ENCODE data around the gene ADAMTS15. TPM values are rescaled to one million over a fixed set of nuclear protein-coding genes. Genes with fewer than 3 reads are reported as not detected.

ADAMTS15 gene
- total RNA-seq, 1 donor: 4.3 TPM

DNA sequence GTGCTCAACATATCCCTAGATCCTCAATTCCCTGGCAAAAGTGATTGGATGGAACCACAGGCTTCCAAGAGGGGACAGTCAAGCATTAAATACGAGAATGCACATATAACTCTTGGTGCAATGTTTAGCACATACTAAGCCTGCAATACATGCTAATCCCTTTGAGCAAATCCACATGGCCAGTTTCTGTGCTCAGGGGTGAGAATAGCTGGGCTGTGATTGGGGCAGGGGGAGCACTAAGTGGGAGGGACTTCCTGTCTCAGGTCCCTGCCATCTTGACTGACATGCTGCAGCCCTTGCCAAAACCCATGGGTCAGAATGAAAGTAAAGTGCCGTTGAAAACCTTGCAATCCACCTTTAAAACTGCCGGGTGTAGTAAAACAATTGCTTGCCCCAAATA is 2.7 kb upstream of the ADAMTS15 start:
- no peak overlapping the region for H3K4me3 ChIP-seq (ENCODE audit: insufficient read depth, low read length)
- peaks cover 16% of the 10 kb centered on the region for H3K27me3 ChIP-seq (ENCODE audit: insufficient read depth, low read length)
- no peak overlapping the region for H3K27ac ChIP-seq (ENCODE audit: low read depth, low read length)
- no peaks in the 10 kb centered on the region for H3K9me3 ChIP-seq (ENCODE audit: low read depth, low read length)
- H3K4me2 ChIP-seq (ENCODE audit: insufficient read depth, low read length): no peak overlapping the region
- H3K79me2 ChIP-seq (ENCODE audit: insufficient read depth, low read length): no peaks in the 10 kb centered on the region
- H2AFZ ChIP-seq (ENCODE audit: low read length): no peak overlapping the region
- no peaks in the 10 kb centered on the region for H3K36me3 ChIP-seq (ENCODE audit: insufficient read depth, low read length)
- DNase-seq (ENCODE audit: insufficient read length, low spot score, missing footprints): no peak
- TF ChIP-seq, protein P1, sequence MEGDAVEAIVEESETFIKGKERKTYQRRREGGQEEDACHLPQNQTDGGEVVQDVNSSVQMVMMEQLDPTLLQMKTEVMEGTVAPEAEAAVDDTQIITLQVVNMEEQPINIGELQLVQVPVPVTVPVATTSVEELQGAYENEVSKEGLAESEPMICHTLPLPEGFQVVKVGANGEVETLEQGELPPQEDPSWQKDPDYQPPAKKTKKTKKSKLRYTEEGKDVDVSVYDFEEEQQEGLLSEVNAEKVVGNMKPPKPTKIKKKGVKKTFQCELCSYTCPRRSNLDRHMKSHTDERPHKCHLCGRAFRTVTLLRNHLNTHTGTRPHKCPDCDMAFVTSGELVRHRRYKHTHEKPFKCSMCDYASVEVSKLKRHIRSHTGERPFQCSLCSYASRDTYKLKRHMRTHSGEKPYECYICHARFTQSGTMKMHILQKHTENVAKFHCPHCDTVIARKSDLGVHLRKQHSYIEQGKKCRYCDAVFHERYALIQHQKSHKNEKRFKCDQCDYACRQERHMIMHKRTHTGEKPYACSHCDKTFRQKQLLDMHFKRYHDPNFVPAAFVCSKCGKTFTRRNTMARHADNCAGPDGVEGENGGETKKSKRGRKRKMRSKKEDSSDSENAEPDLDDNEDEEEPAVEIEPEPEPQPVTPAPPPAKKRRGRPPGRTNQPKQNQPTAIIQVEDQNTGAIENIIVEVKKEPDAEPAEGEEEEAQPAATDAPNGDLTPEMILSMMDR (IDR thresholded peaks at IDR 0.05; ENCODE audit: extremely low read depth, low read depth, low read length): no peak
- H3K4me1 ChIP-seq (ENCODE audit: insufficient read depth, low read length): peaks cover 24% of the 10 kb centered on the region
- peaks cover 3% of the 10 kb centered on the region for H4K20me1 ChIP-seq (ENCODE audit: insufficient read depth, low read length)

- H3K9me3 ChIP-seq (ENCODE audit: low read depth, low read length): no peaks in the 10 kb centered on the region
- DNase-seq (ENCODE audit: insufficient read length, low spot score, missing footprints): peak; percentile 9
- TF ChIP-seq, protein P1 (IDR thresholded peaks at IDR 0.05; ENCODE audit: extremely low read depth, low read depth, low read length): no peak
- peak overlapping the region; percentile 78 for H3K4me3 ChIP-seq (ENCODE audit: insufficient read depth, low read length)
- H3K36me3 ChIP-seq (ENCODE audit: insufficient read depth, low read length): no peaks in the 10 kb centered on the region
- no peak overlapping the region for H3K27ac ChIP-seq (ENCODE audit: low read depth, low read length)
- no peaks in the 10 kb centered on the region for H3K79me2 ChIP-seq (ENCODE audit: insufficient read depth, low read length)
- peak overlapping the region; percentile 85 for H2AFZ ChIP-seq (ENCODE audit: low read length)
- peaks cover 16% of the 10 kb centered on the region for H3K27me3 ChIP-seq (ENCODE audit: insufficient read depth, low read length)
- H3K4me1 ChIP-seq (ENCODE audit: insufficient read depth, low read length): peaks cover 22% of the 10 kb centered on the region
- H4K20me1 ChIP-seq (ENCODE audit: insufficient read depth, low read length): peaks cover 3% of the 10 kb centered on the region
- H3K4me2 ChIP-seq (ENCODE audit: insufficient read depth, low read length): peak overlapping the region; percentile 87
Measured at GRCh38 chr11:130448039-130448415, 418 bp upstream of the ADAMTS15 start.

DNA sequence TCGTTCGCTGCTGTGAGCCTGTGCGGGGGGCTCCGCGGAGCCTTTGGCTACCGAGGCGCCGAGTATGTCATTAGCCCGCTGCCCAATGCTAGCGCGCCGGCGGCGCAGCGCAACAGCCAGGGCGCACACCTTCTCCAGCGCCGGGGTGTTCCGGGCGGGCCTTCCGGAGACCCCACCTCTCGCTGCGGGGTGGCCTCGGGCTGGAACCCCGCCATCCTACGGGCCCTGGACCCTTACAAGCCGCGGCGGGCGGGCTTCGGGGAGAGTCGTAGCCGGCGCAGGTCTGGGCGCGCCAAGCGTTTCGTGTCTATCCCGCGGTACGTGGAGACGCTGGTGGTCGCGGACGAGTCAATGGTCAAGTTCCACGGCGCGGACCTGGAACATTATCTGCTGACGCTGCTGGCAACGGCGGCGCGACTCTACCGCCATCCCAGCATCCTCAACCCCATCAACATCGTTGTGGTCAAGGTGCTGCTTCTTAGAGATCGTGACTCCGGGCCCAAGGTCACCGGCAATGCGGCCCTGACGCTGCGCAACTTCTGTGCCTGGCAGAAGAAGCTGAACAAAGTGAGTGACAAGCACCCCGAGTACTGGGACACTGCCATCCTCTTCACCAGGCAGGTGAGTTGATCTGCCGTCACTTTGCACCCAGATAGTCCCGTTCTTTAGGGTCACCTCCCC is 1.0 kb downstream of the ADAMTS15 start:
- H2AFZ ChIP-seq (ENCODE audit: low read length): peak overlapping the region; percentile 85
- TF ChIP-seq, protein P1 (IDR thresholded peaks at IDR 0.05; ENCODE audit: extremely low read depth, low read depth, low read length): no peak
- H3K27me3 ChIP-seq (ENCODE audit: insufficient read depth, low read length): peaks cover 16% of the 10 kb centered on the region
- no peaks in the 10 kb centered on the region for H3K36me3 ChIP-seq (ENCODE audit: insufficient read depth, low read length)
- H3K4me2 ChIP-seq (ENCODE audit: insufficient read depth, low read length): peak overlapping the region; percentile 87
- H3K4me1 ChIP-seq (ENCODE audit: insufficient read depth, low read length): peaks cover 21% of the 10 kb centered on the region
- H3K27ac ChIP-seq (ENCODE audit: low read depth, low read length): no peak overlapping the region
- peaks cover 3% of the 10 kb centered on the region for H4K20me1 ChIP-seq (ENCODE audit: insufficient read depth, low read length)
- H3K9me3 ChIP-seq (ENCODE audit: low read depth, low read length): no peaks in the 10 kb centered on the region
- no peaks in the 10 kb centered on the region for H3K79me2 ChIP-seq (ENCODE audit: insufficient read depth, low read length)
- peak overlapping the region; percentile 78 for H3K4me3 ChIP-seq (ENCODE audit: insufficient read depth, low read length)
- peak; percentile 82 for DNase-seq (ENCODE audit: insufficient read length, low spot score, missing footprints)

DNA sequence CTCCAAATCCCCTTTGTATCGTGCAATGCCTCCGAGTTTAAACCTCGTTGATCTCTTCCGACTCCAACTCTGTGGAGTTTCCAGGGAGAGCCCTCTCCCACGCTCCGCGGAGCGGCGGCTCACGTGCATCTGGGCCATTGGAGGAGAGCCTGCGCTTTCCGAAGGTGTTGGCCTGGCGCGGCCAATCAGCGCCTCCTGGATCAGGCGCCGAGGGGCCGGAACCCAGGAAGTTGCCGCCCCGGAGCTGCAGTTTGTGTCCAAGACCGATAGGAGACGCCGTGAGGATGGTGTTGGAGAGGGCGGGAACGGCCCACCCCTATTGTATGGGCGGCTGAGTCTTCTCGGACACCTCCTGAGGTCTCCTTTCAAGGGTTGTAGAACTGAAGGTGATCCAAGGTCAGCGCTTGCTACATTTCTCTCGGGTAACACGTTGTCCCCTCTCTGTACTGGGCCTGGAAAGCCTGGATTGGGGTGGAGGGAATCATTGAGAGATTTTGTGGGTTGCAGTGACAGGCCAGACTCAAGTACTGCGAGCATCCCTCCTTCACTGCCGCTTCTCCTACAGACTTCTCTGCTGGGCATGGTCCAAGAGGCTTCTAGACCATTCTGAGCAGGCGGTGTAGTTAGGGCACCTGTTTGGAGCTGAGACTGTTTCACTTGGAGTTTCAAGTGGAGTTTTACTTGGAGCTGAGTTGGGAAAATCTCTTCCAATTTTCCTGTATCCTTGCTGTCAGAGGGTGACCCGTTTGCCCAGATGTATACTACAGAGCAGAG is 1.7 kb downstream of the ADAMTS15 start:
- Histone ChIP-seq H3K36me3 (ENCODE audit: insufficient read depth, low read length) (no peaks in the 10 kb centered on the region), H2AFZ (ENCODE audit: low read length) (no peak overlapping the region), H3K4me3 (ENCODE audit: insufficient read depth, low read length) (peak overlapping the region; percentile 78), H3K9me3 (ENCODE audit: low read depth, low read length) (no peaks in the 10 kb centered on the region), H3K4me1 (ENCODE audit: insufficient read depth, low read length) (peaks cover 21% of the 10 kb centered on the region), H3K27ac (ENCODE audit: low read depth, low read length) (no peak overlapping the region), H3K4me2 (ENCODE audit: insufficient read depth, low read length) (peak overlapping the region; percentile 87), H4K20me1 (ENCODE audit: insufficient read depth, low read length) (peaks cover 3% of the 10 kb centered on the region), H3K27me3 (ENCODE audit: insufficient read depth, low read length) (peaks cover 16% of the 10 kb centered on the region), H3K79me2 (ENCODE audit: insufficient read depth, low read length) (no peaks in the 10 kb centered on the region)
- DNase-seq (ENCODE audit: insufficient read length, low spot score, missing footprints): peak; percentile 87
- TF ChIP-seq, protein P1 (IDR thresholded peaks at IDR 0.05; ENCODE audit: extremely low read depth, low read depth, low read length): peak; percentile 41

All from osteoblast (primary cell).